Right lung (tissue), 10 donors: ENCODE data around the gene CHST4. TPM values are rescaled to one million over a fixed set of nuclear protein-coding genes. Genes with fewer than 3 reads are reported as not detected.
"Not testable (repeated sequence)": the region's sequence is repeated elsewhere in the genome, so short reads cannot be mapped to it uniquely, and the experiment has no call there.

Source experiments
- DNase-seq, 2 donors: peaks; one replicate each; pipeline ENCODE4 v3.0.0-alpha.2; 2013
- long read RNA-seq, 8 donors: transcript quantifications; one replicate each; lab custom pipeline, GENCODE V29; 2026
- polyA plus RNA-seq, 5 donors: library from polyadenylated mRNA; unstranded; fragments of 120-200 nt; gene quantifications; one replicate each; pipeline versions ENCODE4 v1.2.1 to v1.2.3, GENCODE V29; 2013; ENCODE audit warnings: inconsistent platforms in 1 of 5, low replicate concordance in 1 of 5; ENCODE audit not compliant: insufficient read length in 5 of 5, insufficient read depth in 1 of 5

CHST4 gene
- polyA plus RNA-seq, result under 1 TPM in 4 of 5 donors, not detected in 1; 0.05 to 0.15 (median 0.09) TPM
- long read RNA-seq, donor 1, result 0 reads
- long read RNA-seq, donor 2, result 0 reads
- long read RNA-seq, donor 3, result 0 reads
- long read RNA-seq, donor 4, result 0 reads
- long read RNA-seq, donor 5, result 0 reads
- long read RNA-seq, donor 6, result 0 reads
- long read RNA-seq, donor 7, result 0 reads
- long read RNA-seq, donor 8, result 0 reads

- no peak for DNase-seq
Observed at GRCh38 chr16:71526111-71526631, at the start of gene CHST4. TSS of gene CHST4 (plus strand) at chr16:71526426. CDS start at chr16:71536678, 10,252 bp downstream.

- no peak for DNase-seq
Observed at GRCh38 chr16:71476457-71477124, 49.6 kb upstream of the CHST4 start.

DNA sequence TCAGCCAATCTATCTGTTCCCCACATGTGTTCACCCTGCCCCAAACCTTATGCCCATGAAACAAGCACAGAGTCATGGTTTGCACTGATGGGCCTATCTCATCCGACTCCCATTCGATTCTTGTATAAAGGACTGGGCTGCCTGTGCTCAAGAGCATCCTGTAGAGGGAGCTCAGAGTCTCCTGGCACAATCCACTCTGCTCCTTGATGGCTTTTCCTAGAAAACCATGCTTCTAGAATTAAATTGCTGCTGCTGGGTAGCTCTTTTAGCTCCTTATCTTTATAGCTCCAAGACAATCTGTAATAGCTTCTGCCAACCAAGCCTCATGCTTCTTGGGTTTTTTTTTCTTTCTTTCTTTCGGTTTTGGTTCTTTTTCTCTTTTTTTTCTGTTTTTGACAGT is 46.8 kb upstream of the CHST4 start:
- DNase-seq, result no peak

GRCh38 chr16:71480956-71481355 is 45.3 kb upstream of the CHST4 start:
- DNase-seq, result no peak

- no peak for DNase-seq
Observed at GRCh38 chr16:71482569-71482968, 43.7 kb upstream of the CHST4 start.

DNA sequence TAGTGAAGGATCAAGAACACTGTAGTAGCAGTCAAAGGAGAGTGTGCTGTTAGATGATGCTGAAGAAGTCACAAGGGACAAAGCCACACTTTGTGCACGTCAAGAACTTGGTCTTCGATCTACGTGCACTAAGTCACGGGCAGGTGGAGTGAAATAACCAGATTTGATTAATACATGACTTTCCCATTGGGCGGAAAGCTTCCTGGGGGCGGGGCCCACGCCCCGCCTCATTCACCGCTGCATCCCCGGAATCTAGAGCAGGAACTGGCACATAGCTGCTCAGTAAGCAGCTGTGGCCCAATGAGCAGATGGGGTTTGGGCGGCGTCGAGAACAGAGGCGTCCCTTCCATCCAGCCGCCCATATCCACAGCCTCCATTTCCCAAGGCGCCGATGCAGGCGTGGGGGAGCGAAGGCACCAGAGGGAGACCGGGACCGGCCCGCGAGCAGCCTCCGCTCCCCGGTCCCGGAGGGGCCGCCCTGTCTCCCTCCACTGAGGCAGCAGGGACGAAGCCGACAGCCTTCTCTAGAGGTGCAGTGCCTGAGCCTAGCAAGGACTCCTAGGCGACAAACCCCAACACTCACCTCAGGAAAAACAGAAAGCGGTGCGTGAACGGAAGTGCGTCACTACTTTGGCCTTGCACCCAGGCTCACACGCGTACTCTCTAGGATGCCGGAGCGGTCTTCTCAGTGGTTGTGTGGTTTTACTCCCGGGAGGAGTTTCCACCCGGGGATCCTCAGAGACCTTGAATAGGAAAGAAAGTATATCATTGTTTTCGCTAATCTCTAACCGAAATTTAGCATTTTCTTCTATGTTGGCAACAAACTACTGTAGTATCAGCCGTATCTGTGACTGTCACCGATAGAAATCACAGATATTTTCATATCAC is 42.0 kb upstream of the CHST4 start:
- peak; percentile 89 to 91 for DNase-seq

DNA sequence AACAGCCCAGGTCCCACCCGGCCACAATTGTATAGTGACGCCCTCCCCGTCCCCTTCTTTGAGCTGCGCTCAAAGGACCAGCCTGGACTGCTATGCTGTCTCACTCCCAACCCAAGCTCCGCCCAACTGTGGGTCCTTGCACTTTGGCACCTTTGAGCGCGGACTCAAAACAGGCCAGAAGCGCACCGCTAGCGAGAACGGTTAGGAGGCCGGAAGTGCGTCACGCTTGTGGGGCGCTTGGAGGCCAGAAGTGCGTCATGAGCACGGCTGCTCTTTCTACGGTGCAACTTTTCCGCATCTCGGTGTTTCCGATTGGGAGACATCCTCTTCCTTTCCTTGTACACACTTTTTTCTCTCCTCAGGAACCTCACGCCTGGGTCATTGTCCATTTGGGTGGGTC is 37.1 kb upstream of the CHST4 start, which contains the start of gene ZNF19:
Gene ZNF19 (minus strand): TSS at position 203 of the 400 bp plus-strand sequence. CDS start 7,210 bp downstream, outside the sequence.
- no peak for DNase-seq

DNA sequence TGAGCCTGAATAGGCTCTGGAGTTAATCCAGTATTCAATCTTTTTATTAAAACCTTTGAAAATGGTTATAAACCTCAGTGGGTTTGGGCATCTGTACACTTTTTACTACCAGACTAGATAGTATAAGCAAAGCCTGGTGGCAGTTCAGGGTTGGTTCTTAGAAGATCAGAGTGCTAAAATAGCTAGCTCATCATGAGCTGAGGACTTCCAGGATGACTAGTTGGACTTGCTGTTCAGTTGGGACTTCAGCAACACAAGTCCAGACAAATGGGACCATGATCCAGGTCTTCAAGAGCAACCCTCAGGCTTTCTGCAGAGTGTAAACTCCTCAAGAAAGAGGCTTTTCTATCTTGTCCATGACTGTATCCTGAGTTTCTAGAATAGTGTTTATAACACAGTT is 35.9 kb upstream of the CHST4 start:
- no peak for DNase-seq

DNA sequence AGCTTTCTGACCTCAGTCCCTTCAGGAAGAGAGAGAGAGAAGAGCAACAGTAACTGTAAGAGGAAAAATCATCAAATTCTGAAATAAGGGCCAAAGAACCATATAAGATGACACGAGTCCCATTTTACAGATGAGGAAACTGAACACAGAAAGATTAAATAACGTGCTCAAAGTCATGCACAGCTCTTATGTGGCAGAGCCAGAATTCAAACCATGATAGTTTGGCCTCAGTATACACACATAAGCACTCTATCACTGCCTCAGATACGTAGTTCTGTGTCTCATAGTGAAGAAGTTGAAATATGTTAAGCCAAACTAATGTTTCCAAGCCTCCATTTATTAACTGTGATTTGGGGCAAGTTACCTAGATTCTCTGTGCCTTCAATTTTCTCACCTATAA is 35.2 kb upstream of the CHST4 start:
- DNase-seq, result no peak

DNA sequence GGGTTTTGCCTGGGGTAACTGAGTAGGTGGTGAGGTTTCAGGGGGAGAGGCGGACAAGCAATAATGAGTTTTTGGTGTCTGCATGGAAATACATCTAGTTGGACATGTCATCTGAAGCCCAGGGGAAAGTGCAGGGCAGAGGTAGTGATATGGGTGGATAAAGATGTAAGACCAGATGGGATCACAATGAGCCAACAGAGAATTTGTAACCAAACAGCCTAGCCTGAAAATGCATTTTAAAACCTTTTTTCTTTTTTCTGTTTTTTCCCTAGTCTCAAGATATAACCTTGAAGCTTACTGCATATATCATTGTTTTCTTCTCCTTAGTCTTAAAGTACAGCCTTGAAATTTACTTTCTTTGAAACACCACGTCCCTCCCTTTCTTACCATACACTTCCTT is 33.4 kb upstream of the CHST4 start:
- DNase-seq, result no peak

DNA sequence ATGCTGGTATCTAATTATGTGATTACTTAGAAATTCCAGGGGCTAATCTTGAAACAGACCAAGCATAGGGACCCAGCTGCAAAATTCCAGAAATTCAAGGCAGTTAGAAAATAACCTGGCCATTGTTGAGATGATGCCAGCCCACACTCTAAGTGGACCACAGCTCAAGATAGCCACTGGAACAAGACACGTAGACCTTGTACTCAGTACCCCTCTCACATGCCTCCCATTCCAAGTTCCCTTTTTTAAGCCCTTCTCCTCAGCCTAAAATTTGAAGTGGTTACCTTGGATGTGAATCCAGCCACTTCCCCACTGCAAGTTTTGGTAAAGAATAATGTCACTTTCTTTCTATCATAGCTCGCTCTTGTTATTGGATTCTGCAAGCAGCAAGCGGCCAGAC is 33.0 kb upstream of the CHST4 start:
- DNase-seq, result no peak

GRCh38 chr16:71498031-71498430 is 28.2 kb upstream of the CHST4 start:
- DNase-seq, result no peak

GRCh38 chr16:71499775-71500364 is 26.4 kb upstream of the CHST4 start:
- DNase-seq, result peak; percentile 16 to 50

DNA sequence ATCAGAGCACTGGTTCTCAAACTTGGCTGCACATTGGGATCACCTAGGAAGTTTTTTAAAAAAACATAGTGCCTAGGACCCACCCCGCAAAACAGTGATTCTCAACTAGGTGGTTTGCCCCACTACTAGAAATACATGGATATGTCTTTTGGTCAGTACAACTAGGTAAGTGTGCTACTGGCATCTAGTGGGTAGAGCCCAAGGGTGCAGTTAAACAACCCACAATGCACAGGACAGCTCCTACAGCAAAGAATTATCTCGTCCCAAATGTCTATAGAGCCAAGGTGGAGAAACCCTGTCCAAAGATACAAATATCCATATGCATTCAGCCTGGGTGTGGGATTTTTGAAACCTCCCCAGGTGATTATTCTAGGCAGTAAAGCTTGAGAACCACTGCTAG is 25.3 kb upstream of the CHST4 start:
- no peak for DNase-seq

GRCh38 chr16:71501547-71501946 is 24.7 kb upstream of the CHST4 start:
- DNase-seq, result no peak

- DNase-seq, result not testable (repeated sequence)
Observed at GRCh38 chr16:71504051-71504450, 22.2 kb upstream of the CHST4 start.

DNA sequence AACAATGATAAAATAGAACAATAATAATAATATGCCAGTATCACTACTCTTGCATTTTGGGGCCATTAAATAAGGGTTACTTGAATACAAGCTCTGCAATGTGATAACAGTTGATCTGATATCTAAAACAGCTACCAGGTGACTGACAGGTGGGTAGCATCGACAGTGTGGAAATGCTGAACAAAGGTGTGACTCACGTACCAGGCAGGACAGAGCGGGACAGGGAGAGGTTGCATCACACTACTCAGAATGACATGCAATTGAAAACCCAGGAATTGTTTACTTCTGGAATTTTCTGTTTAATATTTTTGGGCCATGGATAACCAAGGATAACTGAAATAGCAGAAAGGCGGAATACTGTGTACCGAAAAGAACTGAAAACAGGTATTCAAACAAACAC is 21.3 kb upstream of the CHST4 start:
- no peak for DNase-seq

- DNase-seq, result no peak
Observed at GRCh38 chr16:71507061-71507460, 19.2 kb upstream of the CHST4 start.

GRCh38 chr16:71513302-71513701 is 12.9 kb upstream of the CHST4 start:
- no peak for DNase-seq

DNA sequence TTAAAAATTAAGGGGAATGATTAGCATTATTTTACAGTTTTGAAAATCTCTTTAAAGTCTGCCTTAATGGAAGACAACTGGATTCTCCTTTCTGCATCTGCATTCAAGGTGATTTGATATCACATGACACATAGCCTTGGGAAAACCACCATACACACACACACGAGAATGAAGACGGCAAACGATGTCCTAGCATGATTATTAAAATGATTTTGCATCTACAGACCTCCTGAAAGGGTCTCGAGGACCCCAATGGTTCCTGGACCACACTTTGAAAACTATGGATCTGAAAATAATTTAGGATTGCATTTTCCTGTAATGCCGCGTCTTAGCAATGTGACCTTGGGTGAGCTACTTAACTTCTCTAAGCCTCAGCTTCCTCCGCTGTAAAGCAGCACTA is 11.8 kb upstream of the CHST4 start:
- no peak for DNase-seq

- DNase-seq, result no peak
Observed at GRCh38 chr16:71515026-71515425, 11.2 kb upstream of the CHST4 start.

- DNase-seq, result no peak
Observed at GRCh38 chr16:71520550-71520949, 5.7 kb upstream of the CHST4 start.
